ENCODE data around the gene ATP6V1F.

ATP6V1F gene

GRCh38 chr7:128874140-128875031, 11.7 kb downstream of the ATP6V1F start:
- no peaks in the 10 kb centered on the region for H3K9me2 ChIP-seq (replicated peaks; ENCODE audit: insufficient read depth, low read length)
- no peak overlapping the region for H3K4me2 ChIP-seq (ENCODE audit: low read depth, low read length, poor library complexity, severe bottlenecking)
- H3K79me2 ChIP-seq (ENCODE audit: insufficient read depth, low read length), result no peaks in the 10 kb centered on the region
- H3K9ac ChIP-seq (ENCODE audit: low read length), result no peak overlapping the region
- H4K20me1 ChIP-seq (ENCODE audit: low read depth, low read length), result no peaks in the 10 kb centered on the region
- no peaks in the 10 kb centered on the region for H3K9me3 ChIP-seq (ENCODE audit: insufficient read depth, low read length)
- no peaks in the 10 kb centered on the region for H3K27me3 ChIP-seq (ENCODE audit: low read length)
- no peak for TF ChIP-seq CTCF (IDR thresholded peaks at IDR 0.05; ENCODE audit: insufficient read depth, low read length, poor library complexity, severe bottlenecking)
- TF ChIP-seq EZH2phosphoT487 (conservative IDR thresholded peaks at IDR 0.05; ENCODE audit: low read length), result no peak
- H3K27ac ChIP-seq (ENCODE audit: low read depth, low read length), result no peak overlapping the region
- H3K4me3 ChIP-seq (ENCODE audit: insufficient read depth, low read length, poor library complexity, severe bottlenecking), result no peak overlapping the region
- peaks cover 4% of the 10 kb centered on the region; the same call in 1 of the 2 replicates for H3F3A ChIP-seq (ENCODE audit: insufficient read depth)
- no peaks in the 10 kb centered on the region for H3K36me3 ChIP-seq (ENCODE audit: low read length)
- H2AFZ ChIP-seq (ENCODE audit: low read depth, low read length, severe bottlenecking), result no peak overlapping the region

GRCh38 chr7:128875523-128875948, 12.9 kb downstream of the ATP6V1F start:
- H3K9me3 ChIP-seq (ENCODE audit: insufficient read depth, low read length), result no peaks in the 10 kb centered on the region
- no peak for TF ChIP-seq EZH2phosphoT487 (conservative IDR thresholded peaks at IDR 0.05; ENCODE audit: low read length)
- TF ChIP-seq CTCF (IDR thresholded peaks at IDR 0.05; ENCODE audit: insufficient read depth, low read length, poor library complexity, severe bottlenecking), result no peak
- H3K27me3 ChIP-seq (ENCODE audit: low read length), result no peaks in the 10 kb centered on the region

GRCh38 chr7:128876127-128876526, 13.5 kb downstream of the ATP6V1F start:
- no peaks in the 10 kb centered on the region for H4K20me1 ChIP-seq (ENCODE audit: low read depth, low read length)
- H3K4me2 ChIP-seq (ENCODE audit: low read depth, low read length, poor library complexity, severe bottlenecking), result no peak overlapping the region
- no peak overlapping the region for H2AFZ ChIP-seq (ENCODE audit: low read depth, low read length, severe bottlenecking)
- H3K27me3 ChIP-seq (ENCODE audit: low read length), result no peaks in the 10 kb centered on the region
- TF ChIP-seq CTCF (IDR thresholded peaks at IDR 0.05; ENCODE audit: insufficient read depth, low read length, poor library complexity, severe bottlenecking), result no peak
- no peak for TF ChIP-seq EZH2phosphoT487 (conservative IDR thresholded peaks at IDR 0.05; ENCODE audit: low read length)
- no peak overlapping the region for H3K27ac ChIP-seq (ENCODE audit: low read depth, low read length)
- peaks cover 4% of the 10 kb centered on the region; the same call in 1 of the 2 replicates for H3F3A ChIP-seq (ENCODE audit: insufficient read depth)
- H3K9me2 ChIP-seq (replicated peaks; ENCODE audit: insufficient read depth, low read length), result no peaks in the 10 kb centered on the region
- H3K9me3 ChIP-seq (ENCODE audit: insufficient read depth, low read length), result no peaks in the 10 kb centered on the region
- no peak overlapping the region for H3K4me3 ChIP-seq (ENCODE audit: insufficient read depth, low read length, poor library complexity, severe bottlenecking)
- H3K9ac ChIP-seq (ENCODE audit: low read length), result no peak overlapping the region
- H3K79me2 ChIP-seq (ENCODE audit: insufficient read depth, low read length), result no peaks in the 10 kb centered on the region
- no peaks in the 10 kb centered on the region for H3K36me3 ChIP-seq (ENCODE audit: low read length)

More at GRCh38 chr7:128875523-128875948, 12.9 kb downstream of the ATP6V1F start:
- no peak overlapping the region for H3K27ac ChIP-seq (ENCODE audit: low read depth, low read length)
- no peak overlapping the region for H3K4me3 ChIP-seq (ENCODE audit: insufficient read depth, low read length, poor library complexity, severe bottlenecking)
- H3F3A ChIP-seq (ENCODE audit: insufficient read depth), result peaks cover 4% of the 10 kb centered on the region; the same call in 1 of the 2 replicates
- H3K9ac ChIP-seq (ENCODE audit: low read length), result no peak overlapping the region
- no peaks in the 10 kb centered on the region for H3K79me2 ChIP-seq (ENCODE audit: insufficient read depth, low read length)
- H4K20me1 ChIP-seq (ENCODE audit: low read depth, low read length), result no peaks in the 10 kb centered on the region
- no peaks in the 10 kb centered on the region for H3K36me3 ChIP-seq (ENCODE audit: low read length)
- no peak overlapping the region for H2AFZ ChIP-seq (ENCODE audit: low read depth, low read length, severe bottlenecking)
- no peak overlapping the region for H3K4me2 ChIP-seq (ENCODE audit: low read depth, low read length, poor library complexity, severe bottlenecking)
- no peaks in the 10 kb centered on the region for H3K9me2 ChIP-seq (replicated peaks; ENCODE audit: insufficient read depth, low read length)

All from SU-DHL-6 (cell line).